PC-3 (cell line): Measurements from ENCODE around the gene RIPOR3.

ENCODE experiments used
- EZH2 ChIP-seq: fragments of 300-600 bp; sonication (generic); IDR thresholded peaks from one replicate; pipeline ENCODE4 v1.6.1; 2017; ENCODE audit warnings: antibody characterized with exemption, mild to moderate bottlenecking, low read length; ENCODE audit not compliant: unreplicated experiment
- TF ChIP-seq, protein P1 (sequence below): fragments of 300-600 bp; sonication (generic); conservative IDR thresholded peaks from 2 replicates; pipeline ENCODE4 v1.5.1; 2017; ENCODE audit warnings: antibody characterized with exemption, low read depth, mild to moderate bottlenecking, low read length

- TF ChIP-seq, protein P1, sequence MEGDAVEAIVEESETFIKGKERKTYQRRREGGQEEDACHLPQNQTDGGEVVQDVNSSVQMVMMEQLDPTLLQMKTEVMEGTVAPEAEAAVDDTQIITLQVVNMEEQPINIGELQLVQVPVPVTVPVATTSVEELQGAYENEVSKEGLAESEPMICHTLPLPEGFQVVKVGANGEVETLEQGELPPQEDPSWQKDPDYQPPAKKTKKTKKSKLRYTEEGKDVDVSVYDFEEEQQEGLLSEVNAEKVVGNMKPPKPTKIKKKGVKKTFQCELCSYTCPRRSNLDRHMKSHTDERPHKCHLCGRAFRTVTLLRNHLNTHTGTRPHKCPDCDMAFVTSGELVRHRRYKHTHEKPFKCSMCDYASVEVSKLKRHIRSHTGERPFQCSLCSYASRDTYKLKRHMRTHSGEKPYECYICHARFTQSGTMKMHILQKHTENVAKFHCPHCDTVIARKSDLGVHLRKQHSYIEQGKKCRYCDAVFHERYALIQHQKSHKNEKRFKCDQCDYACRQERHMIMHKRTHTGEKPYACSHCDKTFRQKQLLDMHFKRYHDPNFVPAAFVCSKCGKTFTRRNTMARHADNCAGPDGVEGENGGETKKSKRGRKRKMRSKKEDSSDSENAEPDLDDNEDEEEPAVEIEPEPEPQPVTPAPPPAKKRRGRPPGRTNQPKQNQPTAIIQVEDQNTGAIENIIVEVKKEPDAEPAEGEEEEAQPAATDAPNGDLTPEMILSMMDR, result no peak
- no peak for TF ChIP-seq EZH2
Observed at GRCh38 chr20:50676858-50677257, 14.5 kb downstream of the RIPOR3 start.
